HEK293 (cell line): ENCODE measurements around the gene TRAF1.

Source experiments
- CTCF ChIA-PET: fragments of 350-600 bp; formaldehyde crosslinking; extraction: SDS; loops from one replicate; lab custom pipeline; 2021; ENCODE audit warnings: antibody characterized with exemption; lab: Yijun Ruan, JAX
- POLR2A ChIA-PET: fragments of 300-600 bp; formaldehyde crosslinking; extraction: SDS; loops from one replicate; lab custom pipeline; 2020; ENCODE audit warnings: antibody characterized with exemption, inconsistent platforms; lab: Yijun Ruan, JAX
- H3K27ac ChIP-seq: fragments of 200-500 bp; sonication (Bioruptor generic); 2 replicates; pipeline ENCODE4 v1.5.1; 2014; ENCODE audit warnings: low read depth, low read length, control low read depth, inconsistent platforms; ENCODE audit errors: extremely low read depth
- H3K36me3 ChIP-seq, 2 experiments: fragments of 200-500 bp in 1 of 2; sonication (Bioruptor generic) in 1 of 2; 1 replicate in 1 of 2; 2 replicates in 1 of 2; pipeline ENCODE4 v1.5.1; 2014 to 2017; ENCODE audit warnings: inconsistent platforms in 2 of 2, low read length in 2 of 2; ENCODE audit not compliant: control insufficient read depth in 2 of 2, insufficient read depth in 1 of 2
- H3K4me1 ChIP-seq: fragments of 200-500 bp; sonication (Bioruptor generic); 2 replicates; pipeline ENCODE4 v1.5.1; 2014; ENCODE audit warnings: mild to moderate bottlenecking, low read length, inconsistent platforms; ENCODE audit not compliant: control insufficient read depth, insufficient read depth
- H3K4me3 ChIP-seq: 2 replicates; pipeline ENCODE4 v1.5.1; 2011; ENCODE audit warnings: low read depth, mild to moderate bottlenecking, control low read depth, low read length, moderate library complexity
- H3K9me3 ChIP-seq: fragments of 200-500 bp; sonication (Bioruptor generic); 2 replicates; pipeline ENCODE4 v1.5.1; 2014; ENCODE audit warnings: low read depth, low read length, inconsistent platforms; ENCODE audit not compliant: control insufficient read depth, insufficient read depth
- BCL11B ChIP-seq: fragments of 450-650 bp; formaldehyde crosslinking; IDR thresholded peaks from 2 replicates; pipeline ENCODE4 v1.5.1; 2016; ENCODE audit warnings: low read depth, missing biosample characterization, missing genetic modification characterization
- ELK4 ChIP-seq: IDR thresholded peaks from 2 replicates; pipeline ENCODE4 v1.6.1; 2011; ENCODE audit warnings: mild to moderate bottlenecking, low read depth, low read length, borderline replicate concordance
- GLI4 ChIP-seq: fragments of 450-650 bp; formaldehyde crosslinking; IDR thresholded peaks from 2 replicates; pipeline ENCODE4 v1.5.1; 2016; ENCODE audit warnings: missing biosample characterization, missing genetic modification characterization
- KLF17 ChIP-seq: fragments of 450-650 bp; formaldehyde crosslinking; IDR thresholded peaks from 2 replicates; pipeline ENCODE4 v1.5.1; 2016; ENCODE audit warnings: missing biosample characterization, missing genetic modification characterization
- KLF7 ChIP-seq: fragments of 450-650 bp; formaldehyde crosslinking; IDR thresholded peaks from 2 replicates; pipeline ENCODE4 v1.5.1; 2016; ENCODE audit warnings: missing biosample characterization, missing genetic modification characterization, borderline replicate concordance
- ZBTB17 ChIP-seq: fragments of 450-650 bp; formaldehyde crosslinking; IDR thresholded peaks from 2 replicates; pipeline ENCODE4 v1.5.1; 2016; ENCODE audit warnings: missing biosample characterization, missing genetic modification characterization
- ZBTB44 ChIP-seq: fragments of 450-650 bp; IDR thresholded peaks from 2 replicates; pipeline ENCODE4 v1.5.1; 2018; ENCODE audit warnings: missing biosample characterization, mild to moderate bottlenecking, missing genetic modification characterization
- ZFHX2 ChIP-seq: fragments of 450-650 bp; formaldehyde crosslinking; conservative IDR thresholded peaks from 2 replicates; pipeline ENCODE4 v1.5.1; 2016; ENCODE audit warnings: missing biosample characterization, missing genetic modification characterization
- ZNF239 ChIP-seq: fragments of 450-650 bp; formaldehyde crosslinking; IDR thresholded peaks from 2 replicates; pipeline ENCODE4 v1.5.1; 2016; ENCODE audit warnings: missing biosample characterization, missing genetic modification characterization
- ZNF341 ChIP-seq: fragments of 450-650 bp; formaldehyde crosslinking; IDR thresholded peaks from 2 replicates; pipeline ENCODE4; 2016; ENCODE audit warnings: low read depth, missing biosample characterization, missing genetic modification characterization
- ZNF404 ChIP-seq: fragments of 450-650 bp; formaldehyde crosslinking; IDR thresholded peaks from 2 replicates; pipeline ENCODE4 v1.5.1; 2017; ENCODE audit warnings: missing biosample characterization, missing genetic modification characterization
- ZNF548 ChIP-seq: fragments of 450-650 bp; formaldehyde crosslinking; IDR thresholded peaks from 2 replicates; pipeline ENCODE4 v1.5.1; 2016; ENCODE audit warnings: missing biosample characterization, missing genetic modification characterization
- ZNF555 ChIP-seq: fragments of 450-650 bp; formaldehyde crosslinking; conservative IDR thresholded peaks from 2 replicates; pipeline ENCODE4 v1.5.1; 2017; ENCODE audit warnings: missing biosample characterization, mild to moderate bottlenecking, missing genetic modification characterization, inconsistent platforms
- ZNF701 ChIP-seq: fragments of 450-650 bp; formaldehyde crosslinking; IDR thresholded peaks from 2 replicates; pipeline ENCODE4 v1.5.1; 2016; ENCODE audit warnings: missing biosample characterization, missing genetic modification characterization
- ZNF704 ChIP-seq: fragments of 450-650 bp; formaldehyde crosslinking; IDR thresholded peaks from 2 replicates; pipeline ENCODE4 v1.5.1; 2016; ENCODE audit warnings: missing biosample characterization, missing genetic modification characterization
- ZNF792 ChIP-seq: fragments of 450-650 bp; formaldehyde crosslinking; IDR thresholded peaks from 2 replicates; pipeline ENCODE4 v1.5.1; 2016; ENCODE audit warnings: missing biosample characterization, missing genetic modification characterization
- TF ChIP-seq, protein P1 (sequence below): fragments of 450-650 bp; formaldehyde crosslinking; IDR thresholded peaks from 2 replicates; pipeline ENCODE4 v1.5.1; 2016; ENCODE audit warnings: missing biosample characterization, missing genetic modification characterization
- TF ChIP-seq, protein P2 (sequence below): fragments of 450-650 bp; formaldehyde crosslinking; IDR thresholded peaks from 2 replicates; pipeline ENCODE4 v1.5.0; 2017; ENCODE audit warnings: missing biosample characterization, missing genetic modification characterization, borderline replicate concordance

TRAF1 gene

DNA sequence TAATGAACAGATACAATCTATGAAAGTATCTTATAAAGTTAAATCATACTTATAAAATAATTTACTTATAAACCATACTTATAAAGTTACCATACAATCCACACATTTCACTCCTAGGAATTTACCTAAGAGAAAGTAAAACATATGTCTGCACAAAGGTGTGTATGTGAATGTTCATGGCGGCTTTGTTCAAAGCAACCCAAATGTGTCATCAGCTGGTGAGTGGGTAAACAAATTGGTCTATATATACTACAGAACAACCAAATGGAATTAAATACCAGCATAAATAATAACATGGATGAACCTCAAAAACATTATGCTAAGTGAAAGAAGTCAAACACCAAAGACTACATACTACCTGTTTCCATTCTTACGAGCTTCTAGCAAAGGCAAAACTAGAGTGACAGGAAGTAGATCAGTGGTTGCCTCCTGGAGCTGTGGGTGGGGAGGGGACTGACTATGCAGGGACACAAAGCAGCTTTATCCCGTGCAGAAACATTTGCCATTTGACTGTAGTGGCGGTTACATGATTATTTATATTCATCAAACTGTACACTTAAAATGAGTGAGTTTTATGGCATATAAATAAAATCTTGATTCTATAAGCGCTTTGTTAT, 10.6 kb downstream of the TRAF1 start (continued):
- no peak for TF ChIP-seq ZNF404 (tag by site-specific recombination)
- no peak for TF ChIP-seq ZNF704
- TF ChIP-seq ZBTB44 (tag by site-specific recombination) = no peak
- TF ChIP-seq, protein P1, sequence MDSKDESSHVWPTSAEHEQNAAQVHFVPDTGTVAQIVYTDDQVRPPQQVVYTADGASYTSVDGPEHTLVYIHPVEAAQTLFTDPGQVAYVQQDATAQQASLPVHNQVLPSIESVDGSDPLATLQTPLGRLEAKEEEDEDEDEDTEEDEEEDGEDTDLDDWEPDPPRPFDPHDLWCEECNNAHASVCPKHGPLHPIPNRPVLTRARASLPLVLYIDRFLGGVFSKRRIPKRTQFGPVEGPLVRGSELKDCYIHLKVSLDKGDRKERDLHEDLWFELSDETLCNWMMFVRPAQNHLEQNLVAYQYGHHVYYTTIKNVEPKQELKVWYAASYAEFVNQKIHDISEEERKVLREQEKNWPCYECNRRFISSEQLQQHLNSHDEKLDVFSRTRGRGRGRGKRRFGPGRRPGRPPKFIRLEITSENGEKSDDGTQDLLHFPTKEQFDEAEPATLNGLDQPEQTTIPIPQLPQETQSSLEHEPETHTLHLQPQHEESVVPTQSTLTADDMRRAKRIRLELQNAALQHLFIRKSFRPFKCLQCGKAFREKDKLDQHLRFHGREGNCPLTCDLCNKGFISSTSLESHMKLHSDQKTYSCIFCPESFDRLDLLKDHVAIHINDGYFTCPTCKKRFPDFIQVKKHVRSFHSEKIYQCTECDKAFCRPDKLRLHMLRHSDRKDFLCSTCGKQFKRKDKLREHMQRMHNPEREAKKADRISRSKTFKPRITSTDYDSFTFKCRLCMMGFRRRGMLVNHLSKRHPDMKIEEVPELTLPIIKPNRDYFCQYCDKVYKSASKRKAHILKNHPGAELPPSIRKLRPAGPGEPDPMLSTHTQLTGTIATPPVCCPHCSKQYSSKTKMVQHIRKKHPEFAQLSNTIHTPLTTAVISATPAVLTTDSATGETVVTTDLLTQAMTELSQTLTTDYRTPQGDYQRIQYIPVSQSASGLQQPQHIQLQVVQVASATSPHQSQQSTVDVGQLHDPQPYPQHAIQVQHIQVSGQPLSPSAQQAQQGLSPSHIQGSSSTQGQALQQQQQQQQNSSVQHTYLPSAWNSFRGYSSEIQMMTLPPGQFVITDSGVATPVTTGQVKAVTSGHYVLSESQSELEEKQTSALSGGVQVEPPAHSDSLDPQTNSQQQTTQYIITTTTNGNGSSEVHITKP (tag by site-specific recombination) = no peak
- no peak for TF ChIP-seq ZNF792 (tag by site-specific recombination)
- TF ChIP-seq BCL11B (tag by site-specific recombination) = no peak
- no peak for TF ChIP-seq KLF17 (tag by site-specific recombination)

DNA sequence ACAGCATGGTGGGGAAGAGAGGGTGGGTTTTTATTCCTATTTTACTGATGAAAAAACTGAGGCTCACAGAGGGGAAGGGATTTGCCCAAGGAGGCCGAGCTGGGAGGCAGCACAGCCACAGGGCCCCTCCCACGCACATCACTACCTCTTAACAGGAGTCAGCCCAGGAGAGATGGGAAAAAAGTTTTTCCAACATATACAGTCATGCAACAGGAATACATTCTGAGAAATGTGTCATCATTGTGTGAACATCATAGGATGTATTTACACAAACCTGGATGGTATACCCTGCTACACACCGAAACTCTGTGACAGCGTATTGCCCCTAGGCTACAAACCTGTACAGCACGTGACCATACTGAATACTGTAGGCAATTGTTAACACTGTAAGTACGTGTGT, 11.6 kb downstream of the TRAF1 start:
- Histone ChIP-seq H3K36me3 (no peaks in the 10 kb centered on the region), H3K9me3 (no peaks in the 10 kb centered on the region), H3K27ac (no peak overlapping the region), H3K4me1 (no peaks in the 10 kb centered on the region), H3K4me3 (no peak overlapping the region)
- POLR2A ChIA-PET = no interaction called here
- CTCF ChIA-PET = interaction anchor here (0.9 to 2.1 kb wide), 3 partner anchors 24 to 960 kb away, joined by 3 to 8 read pairs (median 3); no protein-coding TSS in a partner anchor
- TF ChIP-seq ZNF704 = no peak
- TF ChIP-seq, protein P2, sequence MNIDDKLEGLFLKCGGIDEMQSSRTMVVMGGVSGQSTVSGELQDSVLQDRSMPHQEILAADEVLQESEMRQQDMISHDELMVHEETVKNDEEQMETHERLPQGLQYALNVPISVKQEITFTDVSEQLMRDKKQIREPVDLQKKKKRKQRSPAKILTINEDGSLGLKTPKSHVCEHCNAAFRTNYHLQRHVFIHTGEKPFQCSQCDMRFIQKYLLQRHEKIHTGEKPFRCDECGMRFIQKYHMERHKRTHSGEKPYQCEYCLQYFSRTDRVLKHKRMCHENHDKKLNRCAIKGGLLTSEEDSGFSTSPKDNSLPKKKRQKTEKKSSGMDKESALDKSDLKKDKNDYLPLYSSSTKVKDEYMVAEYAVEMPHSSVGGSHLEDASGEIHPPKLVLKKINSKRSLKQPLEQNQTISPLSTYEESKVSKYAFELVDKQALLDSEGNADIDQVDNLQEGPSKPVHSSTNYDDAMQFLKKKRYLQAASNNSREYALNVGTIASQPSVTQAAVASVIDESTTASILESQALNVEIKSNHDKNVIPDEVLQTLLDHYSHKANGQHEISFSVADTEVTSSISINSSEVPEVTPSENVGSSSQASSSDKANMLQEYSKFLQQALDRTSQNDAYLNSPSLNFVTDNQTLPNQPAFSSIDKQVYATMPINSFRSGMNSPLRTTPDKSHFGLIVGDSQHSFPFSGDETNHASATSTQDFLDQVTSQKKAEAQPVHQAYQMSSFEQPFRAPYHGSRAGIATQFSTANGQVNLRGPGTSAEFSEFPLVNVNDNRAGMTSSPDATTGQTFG (tag by site-specific recombination) = no peak
- no peak for TF ChIP-seq ZNF548
- TF ChIP-seq ZBTB17 = no peak
- TF ChIP-seq, protein P1 (tag by site-specific recombination) = no peak
- TF ChIP-seq ZNF239 (tag by site-specific recombination) = no peak
- TF ChIP-seq ZNF701 = no peak
- TF ChIP-seq ZNF341 = no peak
- TF ChIP-seq ZNF555 (tag by site-specific recombination) = no peak
- TF ChIP-seq GLI4 (tag by site-specific recombination) = no peak
- no peak for TF ChIP-seq KLF7 (tag by site-specific recombination)
- no peak for TF ChIP-seq ZFHX2 (tag by site-specific recombination)
- TF ChIP-seq ELK4 = no peak
